CD1c-positive myeloid dendritic cell (primary cell): ENCODE results near the gene TECRL.

Experiments
- DNase-seq: peaks from one replicate; pipeline ENCODE4 v3.0.0-alpha.2; 2016; ENCODE audit errors: extremely low spot score

TECRL gene, protein sequence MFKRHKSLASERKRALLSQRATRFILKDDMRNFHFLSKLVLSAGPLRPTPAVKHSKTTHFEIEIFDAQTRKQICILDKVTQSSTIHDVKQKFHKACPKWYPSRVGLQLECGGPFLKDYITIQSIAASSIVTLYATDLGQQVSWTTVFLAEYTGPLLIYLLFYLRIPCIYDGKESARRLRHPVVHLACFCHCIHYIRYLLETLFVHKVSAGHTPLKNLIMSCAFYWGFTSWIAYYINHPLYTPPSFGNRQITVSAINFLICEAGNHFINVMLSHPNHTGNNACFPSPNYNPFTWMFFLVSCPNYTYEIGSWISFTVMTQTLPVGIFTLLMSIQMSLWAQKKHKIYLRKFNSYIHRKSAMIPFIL

DNA sequence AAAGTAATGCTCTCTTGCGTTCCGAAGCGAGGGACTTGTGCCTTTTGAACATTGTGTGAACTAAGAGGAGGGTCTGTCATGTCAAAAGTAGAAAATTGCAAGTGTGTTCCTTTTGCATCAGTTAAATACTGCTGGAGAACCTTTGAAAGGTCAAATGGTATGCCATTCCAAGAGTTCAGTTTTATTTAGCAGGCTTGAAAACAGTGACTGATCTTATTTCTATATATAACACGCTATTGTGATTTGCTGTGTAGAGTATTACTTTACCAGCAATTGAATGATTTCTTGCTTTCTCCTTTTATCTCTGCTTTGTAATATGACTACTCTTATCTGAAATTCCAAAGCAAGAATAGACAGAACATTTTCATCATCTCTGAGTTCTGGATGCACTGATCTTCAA is at the start of gene TECRL:
TECRL (minus strand) TSS at position 151 of the 400 bp plus-strand sequence; CDS start at position 52, 99 bp downstream.
- no peak for DNase-seq

DNA sequence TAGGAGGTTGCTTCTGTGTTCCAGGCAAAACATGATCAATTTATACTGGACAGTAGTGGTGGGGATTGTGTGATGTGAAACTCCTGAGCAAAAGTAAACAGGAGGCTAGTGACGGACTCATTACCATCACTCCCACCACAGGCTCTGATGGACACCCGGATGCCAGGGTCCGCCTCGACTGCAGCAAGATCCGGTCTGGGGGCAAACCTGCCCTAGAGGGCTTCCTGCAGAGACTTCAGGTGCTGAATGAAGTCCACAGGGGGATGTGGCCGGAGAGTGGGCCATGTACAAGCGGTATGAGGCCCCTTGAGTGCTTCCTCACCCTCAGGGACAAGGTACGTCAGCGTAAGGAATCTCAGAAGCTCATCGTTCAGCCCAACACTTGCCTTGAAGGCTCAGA is 23.4 kb upstream of the TECRL start:
- no peak for DNase-seq

DNA sequence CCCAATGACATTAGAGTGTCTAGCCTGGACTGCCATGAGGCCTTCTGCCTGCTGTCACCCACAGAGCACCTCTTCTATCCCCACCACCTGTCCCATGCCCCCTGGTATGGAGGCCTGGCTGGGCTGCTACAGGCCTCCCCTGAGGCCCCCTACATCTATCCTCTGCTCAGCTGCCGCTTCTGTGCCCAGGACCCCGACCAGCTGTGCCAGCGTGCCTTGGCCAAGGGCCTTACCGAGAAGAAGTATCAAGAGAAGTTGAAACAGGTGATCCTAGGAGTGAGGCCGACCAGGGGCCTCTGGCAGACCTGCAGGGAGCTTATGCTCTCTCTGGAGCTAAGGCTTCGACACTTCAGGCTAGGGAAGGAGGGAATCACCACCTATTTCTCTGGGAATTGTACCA is 21.7 kb upstream of the TECRL start:
- DNase-seq: no peak

DNA sequence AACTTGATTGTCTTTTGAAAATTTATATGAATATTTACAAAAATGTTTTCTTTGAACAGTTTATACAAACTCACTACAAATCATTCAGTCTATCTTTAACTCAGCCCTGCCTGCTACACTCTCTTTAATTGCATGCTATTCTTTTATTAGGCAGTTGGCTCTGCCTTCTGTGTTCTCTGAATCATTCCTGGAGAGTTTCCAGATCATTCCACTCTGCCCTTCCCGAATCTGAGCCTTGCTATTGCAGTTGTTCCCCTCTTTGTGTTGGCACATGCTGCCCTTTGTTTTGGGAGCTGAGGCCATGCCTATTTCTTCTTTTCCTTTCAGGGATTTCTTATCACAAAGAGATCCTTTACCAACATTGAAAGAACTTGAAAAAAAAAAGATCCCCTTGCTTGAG is 8.7 kb upstream of the TECRL start:
- DNase-seq: no peak

DNA sequence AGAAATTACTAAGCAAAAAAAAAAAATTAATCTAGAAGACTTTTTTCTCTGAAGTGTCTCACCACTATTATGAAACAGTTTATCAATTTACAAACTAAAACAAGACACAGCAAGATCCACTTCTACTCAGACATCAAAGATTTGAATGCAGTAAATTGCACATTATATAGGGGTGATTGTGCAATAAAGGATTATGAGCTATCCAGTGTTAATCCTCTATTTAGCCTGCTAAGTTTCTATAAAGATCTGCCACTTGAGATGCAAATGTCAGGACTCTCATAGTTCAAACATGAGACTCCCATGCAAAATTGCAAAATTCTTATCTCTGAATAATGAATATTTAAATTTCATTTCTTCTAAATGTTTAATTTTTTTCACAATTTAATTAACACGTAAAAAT is 2.2 kb downstream of the TECRL start:
- DNase-seq: no peak

DNA sequence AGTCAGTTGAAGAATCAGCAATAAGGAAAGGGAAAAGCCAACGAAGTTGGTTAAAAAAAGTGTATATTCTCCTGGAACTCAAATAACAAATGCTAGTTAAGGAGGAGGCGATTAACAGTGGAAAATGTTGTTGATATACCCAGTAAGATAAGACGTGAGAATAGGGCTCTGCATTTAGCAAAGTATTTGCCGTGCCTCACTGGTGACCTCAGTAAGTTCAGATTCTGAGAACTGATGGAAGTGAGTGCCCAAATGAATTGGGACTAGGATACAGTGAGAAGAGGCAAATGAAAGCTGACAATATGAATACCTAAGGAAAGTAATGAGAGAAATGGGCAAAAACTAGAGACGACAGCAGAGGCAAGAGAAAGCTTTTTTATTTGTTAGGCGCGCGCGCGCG is 3.5 kb downstream of the TECRL start:
- DNase-seq: no peak

DNA sequence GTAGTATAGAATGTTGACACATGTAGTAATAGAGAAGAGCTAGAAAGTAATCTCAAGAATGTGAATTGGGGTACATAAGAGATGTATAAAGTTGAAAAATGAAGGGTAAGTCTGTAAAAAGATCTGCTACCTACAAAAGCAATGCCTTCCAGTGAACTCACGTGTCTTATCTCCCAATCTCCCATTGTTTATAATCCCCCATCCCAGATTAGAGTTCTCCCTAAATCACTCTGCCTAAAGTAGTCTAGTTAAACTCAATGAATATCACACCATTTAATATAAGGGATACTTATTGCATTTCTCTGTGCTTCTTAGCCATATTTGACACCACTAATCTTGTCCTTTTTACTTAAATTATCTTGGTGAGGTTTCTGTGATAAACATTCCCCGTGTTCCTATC is 6.6 kb downstream of the TECRL start:
- no peak for DNase-seq

DNA sequence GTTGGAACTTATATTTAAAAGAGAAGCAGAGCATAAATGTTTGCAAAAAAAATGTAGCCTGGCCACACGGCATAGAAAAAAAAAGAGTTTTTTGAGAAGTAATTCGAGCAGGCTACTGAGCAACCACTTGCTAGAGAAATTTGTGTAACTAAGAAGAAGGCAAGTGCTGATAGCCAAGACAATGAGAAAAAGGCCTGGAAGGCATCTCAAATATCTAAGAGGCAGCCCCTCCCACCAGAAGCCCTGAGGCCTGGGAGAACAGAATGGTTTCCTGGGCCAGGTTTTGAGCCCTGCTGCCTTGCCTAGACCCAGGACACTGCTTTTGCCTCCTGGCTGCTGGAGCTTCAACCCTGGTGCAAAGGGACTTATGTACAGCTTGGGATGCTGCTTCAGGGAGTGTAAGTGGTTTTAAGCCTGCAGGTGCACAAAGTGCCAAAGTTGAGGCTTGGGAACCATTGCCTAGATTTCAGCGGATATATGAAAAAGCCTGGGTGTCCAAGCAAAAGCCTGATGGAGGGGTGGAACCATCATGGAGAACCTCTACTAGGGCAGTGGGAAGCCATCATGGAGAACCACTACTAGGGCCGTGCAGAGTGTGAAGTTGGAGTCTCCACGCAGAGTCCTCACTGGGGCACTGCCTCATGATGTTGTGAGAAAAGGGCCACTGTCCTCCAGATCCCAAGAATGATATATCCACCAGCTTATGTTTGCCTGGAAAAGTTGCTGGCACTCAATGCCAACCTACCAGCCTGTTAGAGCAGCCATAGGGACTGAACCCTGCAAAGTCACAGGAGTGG is 9.7 kb downstream of the TECRL start:
- no peak for DNase-seq

DNA sequence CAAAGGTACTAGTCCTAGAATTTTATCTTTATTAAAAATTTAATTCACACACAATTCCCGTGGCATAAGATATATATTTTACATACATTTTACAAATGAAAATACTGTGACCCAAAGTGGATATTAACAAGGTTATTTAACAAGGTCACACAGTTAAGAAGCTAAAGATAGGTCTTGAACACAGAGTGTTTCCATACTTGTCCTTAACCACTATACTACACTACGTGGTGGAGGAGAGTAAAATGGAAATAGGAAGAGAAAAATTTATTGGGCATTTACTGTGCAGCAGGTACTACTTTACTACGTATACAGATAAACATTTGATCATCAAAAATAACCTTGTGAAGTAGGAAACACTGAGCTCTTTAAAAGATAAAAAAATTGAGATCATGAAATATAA is 14.8 kb downstream of the TECRL start:
- no peak for DNase-seq

DNA sequence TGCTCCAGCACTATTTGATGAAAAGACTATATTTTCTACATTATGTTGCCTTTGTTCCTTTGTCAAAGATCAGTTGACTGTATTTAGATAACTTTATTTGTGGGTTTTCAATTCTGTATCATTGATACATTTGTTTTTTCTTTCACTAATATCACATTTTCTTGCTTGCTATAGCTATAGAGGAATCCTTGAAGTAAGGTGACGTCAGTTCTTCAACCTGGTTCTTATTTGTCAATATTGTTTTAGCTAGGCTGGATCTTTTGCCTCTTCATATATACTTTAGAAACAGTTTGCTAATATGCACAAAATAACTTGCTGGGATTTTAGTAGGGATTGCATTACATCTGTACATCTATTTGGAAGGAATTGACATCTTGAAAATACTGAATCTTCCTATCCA is 21.0 kb downstream of the TECRL start:
- no peak for DNase-seq

DNA sequence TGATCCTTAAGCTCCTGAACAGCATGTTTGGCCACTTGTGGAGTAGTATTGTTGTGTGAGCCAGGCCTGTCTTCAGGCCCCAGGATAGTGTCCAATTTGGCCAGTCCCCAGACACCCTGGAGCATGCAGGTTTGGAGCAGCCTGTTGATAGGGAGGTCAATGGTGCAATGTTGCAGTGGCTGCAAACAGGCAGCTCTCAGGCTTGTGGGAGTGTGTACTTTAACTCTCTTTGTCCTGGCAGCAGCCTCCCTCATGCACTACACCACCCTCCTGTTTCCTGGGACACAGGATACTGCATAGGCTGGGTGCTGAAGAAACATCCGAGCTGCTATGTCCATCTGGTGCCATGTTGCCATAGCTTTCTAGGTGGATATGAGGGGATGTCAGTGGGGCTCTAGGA is 24.0 kb downstream of the TECRL start:
- no peak for DNase-seq

DNA sequence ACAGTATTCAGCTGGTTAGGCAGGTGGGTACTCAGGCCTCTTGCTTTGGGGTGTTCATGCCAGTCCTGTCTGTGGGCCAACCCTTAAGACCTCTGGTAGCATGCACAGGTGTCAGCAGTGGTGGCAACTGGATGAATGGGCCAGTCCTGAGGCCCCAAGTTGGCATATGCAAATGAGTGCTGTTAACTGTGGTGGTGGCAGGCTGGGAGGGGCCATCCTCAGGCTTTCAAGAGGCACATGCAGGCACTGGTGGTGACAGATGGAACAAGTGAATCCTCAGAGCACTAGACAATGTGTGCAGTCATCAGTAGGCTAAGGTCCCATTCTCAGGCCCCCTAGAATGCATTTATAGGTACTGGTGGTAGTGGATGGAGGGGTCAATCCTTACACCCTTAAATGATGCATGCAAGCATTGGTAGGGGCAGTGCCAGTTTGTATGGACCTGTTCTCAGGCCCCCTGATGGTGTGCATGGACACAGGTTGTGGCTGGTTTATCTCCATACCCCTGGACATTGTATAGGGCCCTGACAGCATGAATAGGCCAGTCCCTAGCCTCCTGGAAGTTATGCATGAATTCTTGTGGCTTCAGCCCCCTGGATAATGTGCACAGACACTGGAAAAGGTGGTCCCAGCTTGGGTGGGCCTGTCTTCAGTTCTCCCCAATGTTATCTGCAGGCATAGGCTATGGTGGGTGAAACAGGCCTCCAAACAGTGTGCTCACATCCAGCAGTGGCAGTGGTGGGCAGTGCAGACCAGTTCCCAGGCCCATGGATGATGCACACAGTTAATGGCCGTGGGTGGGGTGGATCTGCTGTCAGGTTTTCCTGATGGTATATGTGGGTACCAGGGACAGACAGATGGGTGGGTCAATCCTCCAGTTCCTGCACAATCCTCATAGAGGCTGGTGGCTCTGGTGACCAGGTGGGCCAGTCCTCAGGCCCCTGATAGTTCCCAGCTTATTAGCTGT is 24.7 kb downstream of the TECRL start:
- no peak for DNase-seq

DNA sequence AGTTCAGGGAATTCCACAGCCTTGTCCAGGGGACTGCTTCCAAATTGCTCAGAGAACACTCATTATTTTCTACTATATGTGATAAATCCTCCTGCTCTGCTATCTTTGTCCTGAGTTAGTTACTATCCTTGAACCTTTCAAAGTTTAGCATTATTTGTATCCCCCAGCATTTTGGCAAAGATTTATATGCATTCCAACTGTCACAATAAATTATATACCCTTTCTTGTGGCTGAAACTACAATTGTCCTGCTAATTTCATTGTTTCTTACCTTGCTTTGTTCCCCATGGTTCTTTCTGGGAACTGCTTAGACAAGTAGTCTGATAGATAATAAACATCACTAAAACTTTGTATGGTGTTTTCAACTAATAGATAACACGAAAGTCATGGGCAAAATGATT is 40.5 kb downstream of the TECRL start:
- DNase-seq: no peak

DNA sequence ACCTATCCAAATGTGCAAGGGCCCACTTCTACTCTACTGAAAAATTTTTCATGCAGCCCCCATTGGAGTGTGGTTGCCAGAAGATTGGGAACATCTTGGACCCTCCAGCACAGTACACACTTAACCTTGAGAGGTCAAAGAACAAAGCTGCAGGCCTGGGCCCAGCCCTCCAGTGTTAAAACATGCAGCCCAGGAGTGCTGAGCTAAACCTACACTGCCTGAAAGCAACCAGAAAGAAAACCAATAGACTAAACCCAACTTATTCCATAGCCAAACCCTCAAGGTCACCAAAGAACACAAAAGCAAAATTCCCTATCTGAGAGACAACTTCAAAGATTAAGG is 47.9 kb downstream of the TECRL start:
- no peak for DNase-seq

DNA sequence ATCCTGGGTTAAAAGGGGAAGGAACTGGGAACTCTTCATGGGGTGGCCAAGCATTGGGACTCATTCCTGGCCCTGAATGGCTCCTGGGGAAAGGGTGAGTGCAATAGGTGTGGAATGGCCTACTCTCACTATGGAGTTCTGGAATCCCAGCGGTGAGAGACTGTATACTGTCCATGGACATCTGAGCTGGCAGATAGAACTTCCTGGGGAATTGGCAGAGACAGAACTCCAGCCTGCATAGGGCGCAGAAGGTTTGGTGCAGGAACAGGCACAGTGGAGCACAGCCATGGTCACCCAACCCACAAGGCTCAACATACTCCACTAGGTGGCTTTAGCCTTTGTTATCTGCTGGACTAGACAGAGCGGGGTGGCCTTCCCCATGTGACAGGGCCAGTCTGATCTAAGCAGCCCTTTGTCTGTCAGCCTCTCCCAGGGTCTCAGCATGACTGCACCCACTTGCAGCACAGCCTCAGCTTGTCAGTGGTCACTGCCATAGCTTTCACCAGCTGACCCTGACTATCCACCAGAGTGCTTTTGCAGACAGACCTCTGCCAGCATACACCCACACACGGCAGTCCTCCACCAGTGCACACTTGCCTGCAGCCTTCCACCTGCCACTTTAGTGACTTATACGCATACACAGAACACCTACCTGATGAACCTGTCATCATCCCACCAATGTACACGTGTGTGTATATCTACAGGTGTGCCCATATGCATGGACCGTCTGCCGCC is 48.4 kb downstream of the TECRL start:
- no peak for DNase-seq

DNA sequence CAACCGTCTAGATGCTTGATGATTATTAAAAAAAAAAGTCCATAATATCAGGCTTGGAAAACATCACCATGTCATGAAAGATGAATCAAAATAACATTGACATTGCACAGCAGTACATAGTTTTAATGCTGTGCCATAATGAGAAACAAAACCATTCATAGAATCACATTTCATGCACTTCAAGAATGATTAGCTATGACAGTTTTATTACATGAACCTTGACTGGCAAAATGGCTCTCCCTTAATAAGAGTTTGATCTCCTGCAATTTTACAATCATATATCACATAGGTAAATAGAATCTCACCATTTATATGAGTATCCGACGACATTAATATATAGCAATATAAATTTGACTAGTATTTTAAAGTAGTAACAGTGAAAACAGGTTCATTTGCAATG is 49.8 kb downstream of the TECRL start:
- DNase-seq: no peak

DNA sequence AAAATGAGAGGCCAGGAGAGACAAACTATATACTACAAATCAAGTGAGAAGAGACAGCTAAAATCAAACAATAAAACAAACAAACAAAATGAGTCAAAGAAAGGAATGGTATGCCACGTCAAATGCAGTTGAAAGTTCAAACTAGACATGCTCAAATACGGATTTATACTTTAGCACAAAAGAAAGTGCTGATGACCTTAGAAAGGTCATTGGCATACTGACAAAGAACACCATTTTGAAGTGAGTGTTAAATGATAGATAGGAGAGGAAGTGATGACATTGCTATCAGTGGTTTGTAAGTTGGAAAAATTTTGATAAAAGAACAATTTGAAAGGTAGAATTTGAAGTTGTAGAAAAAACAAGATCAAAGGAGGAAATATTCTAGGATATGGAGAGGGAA is 55.3 kb downstream of the TECRL start:
- no peak for DNase-seq

DNA sequence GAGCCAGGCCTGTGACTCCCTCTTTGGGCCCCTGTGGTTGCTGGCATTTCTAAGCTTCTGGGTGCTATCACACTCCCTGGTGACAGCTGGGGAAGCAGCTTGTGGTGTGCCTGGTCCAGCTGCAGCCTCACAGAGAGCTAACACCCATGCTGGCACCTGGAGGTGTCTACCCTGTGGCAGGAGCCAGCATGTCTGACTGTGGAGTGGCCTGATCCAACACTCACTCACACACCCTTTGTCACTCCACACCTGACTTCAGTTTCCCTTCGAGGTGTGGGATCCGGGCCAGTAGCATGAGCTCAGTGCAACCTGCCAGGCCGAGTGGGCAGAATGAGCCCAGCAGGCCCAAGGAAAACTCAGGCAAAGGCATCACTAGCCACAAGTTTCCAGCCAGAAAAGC is 67.5 kb downstream of the TECRL start:
- DNase-seq: no peak

DNA sequence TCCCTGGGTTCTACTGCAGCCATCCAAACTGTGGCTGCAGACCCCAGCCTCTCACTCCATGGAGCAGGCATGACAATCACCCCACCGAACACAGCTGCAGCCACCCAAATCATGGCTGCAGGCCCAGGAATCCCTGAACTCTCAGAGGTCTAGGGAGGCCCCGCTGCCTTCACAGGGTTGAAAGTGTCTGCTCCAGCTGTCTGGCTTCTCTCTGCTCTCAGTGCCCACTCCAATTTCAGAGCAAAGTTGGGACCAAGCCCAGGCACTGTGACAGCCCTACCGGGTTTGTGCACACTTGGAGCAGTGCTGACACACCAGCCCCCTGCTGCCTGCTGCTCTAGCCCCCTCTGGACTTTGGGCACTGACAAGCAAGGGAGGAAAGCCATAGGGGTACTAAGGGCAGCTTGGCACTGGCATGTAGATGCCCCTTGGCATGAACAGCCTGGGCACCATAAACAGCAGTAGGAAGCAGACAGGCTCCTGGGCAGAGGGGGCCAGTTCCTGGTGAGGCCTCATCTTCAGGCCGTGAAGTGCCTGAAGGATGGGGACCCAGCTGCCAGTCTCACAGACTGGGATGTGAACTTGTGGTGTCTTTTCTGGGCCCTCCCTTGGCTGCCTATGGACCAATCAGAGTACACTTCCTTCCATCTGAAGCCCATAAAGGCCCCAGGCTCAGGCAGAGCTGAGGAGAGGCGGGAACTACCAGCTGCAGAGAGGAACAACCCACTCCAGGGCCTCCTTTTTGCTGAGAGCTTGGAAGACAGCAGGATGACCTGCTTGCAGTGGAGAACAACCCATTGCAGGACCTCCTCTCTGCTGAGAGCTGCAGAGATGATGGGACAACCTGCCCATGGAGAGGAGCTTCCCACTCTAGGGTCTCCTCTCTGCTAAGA is 68.8 kb downstream of the TECRL start:
- DNase-seq: no peak

DNA sequence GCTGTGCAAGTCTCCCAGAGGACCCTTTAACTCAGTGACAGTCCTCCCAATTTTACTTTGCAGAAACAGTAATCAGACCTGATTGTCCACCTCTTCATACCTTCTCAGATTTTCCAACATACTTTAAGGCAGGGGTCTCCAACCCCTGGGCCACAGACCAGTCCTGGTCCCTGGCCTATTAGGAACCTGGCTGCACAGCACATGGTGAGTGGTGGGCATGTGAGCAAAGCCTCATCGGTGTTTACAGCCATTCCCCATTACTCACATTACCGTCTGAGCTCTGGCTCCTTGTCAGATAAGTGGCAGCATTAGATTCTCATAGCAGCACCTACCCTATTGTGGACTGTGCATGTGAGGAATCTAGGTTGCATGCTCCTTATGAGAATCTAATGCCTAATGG is 74.3 kb downstream of the TECRL start:
- no peak for DNase-seq

DNA sequence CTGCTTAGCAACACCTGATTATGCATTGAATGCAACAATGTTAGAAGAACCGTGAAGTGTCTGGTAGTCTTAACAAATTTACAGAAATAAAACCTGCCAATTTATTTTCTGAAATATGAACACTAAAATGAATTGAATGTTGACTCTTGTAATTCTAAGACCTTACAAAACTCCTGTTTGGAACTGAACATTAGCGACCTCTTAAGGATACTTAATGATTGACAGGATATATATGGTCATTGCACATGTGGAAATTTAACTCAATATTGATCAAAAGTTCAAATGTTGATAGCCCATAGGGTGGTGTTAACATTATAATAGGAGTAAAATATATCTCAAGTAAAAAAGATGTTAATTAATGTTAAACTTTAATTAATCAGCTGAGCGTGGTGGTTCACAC is 79.1 kb downstream of the TECRL start:
- DNase-seq: no peak
